Rectal smooth muscle tissue (tissue), 1 donor: ENCODE measurements around the gene CTNNB1.

Source experiments
- H3K27ac ChIP-seq: one replicate; pipeline ENCODE4 v1.7.0; 2013; ENCODE audit warnings: low read depth, low read length, inconsistent platforms
- H3K27me3 ChIP-seq: one replicate; pipeline ENCODE4 v1.7.0; 2013; ENCODE audit warnings: low read length; ENCODE audit not compliant: control insufficient read depth, insufficient read depth
- H3K36me3 ChIP-seq: one replicate; pipeline ENCODE4 v1.7.0; 2013; ENCODE audit warnings: low read length; ENCODE audit not compliant: control insufficient read depth, insufficient read depth
- H3K4me1 ChIP-seq: one replicate; pipeline ENCODE4 v1.7.0; 2013; ENCODE audit warnings: low read length; ENCODE audit not compliant: control insufficient read depth, insufficient read depth
- H3K4me3 ChIP-seq: one replicate; pipeline ENCODE4 v1.7.0; 2013; ENCODE audit warnings: low read length
- H3K9ac ChIP-seq: one replicate; pipeline ENCODE4 v1.7.0; 2013; ENCODE audit warnings: low read length

Gene CTNNB1

DNA sequence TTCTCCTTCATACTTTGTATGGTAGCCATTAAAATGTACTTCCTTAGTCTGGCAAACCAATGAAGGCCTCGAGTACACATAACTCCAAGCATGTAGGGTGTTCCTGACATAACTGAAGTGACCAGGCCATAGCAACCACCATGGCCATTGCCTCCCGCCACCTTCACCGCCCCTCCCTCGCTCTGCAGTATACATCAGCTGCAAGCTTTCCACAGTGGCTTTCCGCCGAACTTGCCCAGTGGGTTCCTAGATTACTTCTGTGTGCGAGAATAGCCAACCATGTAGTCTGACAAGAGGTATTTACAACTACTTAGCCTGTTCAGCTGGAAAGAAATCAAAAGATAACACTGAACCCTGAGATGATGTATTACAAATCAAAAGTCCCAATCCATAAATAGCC is 3.4 kb upstream of the CTNNB1 start:
- H3K4me3 ChIP-seq = no peak overlapping the region
- no peak overlapping the region for H3K9ac ChIP-seq
- H3K4me1 ChIP-seq = no peaks in the 10 kb centered on the region
- no peaks in the 10 kb centered on the region for H3K27me3 ChIP-seq
- H3K36me3 ChIP-seq = no peaks in the 10 kb centered on the region
- H3K27ac ChIP-seq = no peak overlapping the region

DNA sequence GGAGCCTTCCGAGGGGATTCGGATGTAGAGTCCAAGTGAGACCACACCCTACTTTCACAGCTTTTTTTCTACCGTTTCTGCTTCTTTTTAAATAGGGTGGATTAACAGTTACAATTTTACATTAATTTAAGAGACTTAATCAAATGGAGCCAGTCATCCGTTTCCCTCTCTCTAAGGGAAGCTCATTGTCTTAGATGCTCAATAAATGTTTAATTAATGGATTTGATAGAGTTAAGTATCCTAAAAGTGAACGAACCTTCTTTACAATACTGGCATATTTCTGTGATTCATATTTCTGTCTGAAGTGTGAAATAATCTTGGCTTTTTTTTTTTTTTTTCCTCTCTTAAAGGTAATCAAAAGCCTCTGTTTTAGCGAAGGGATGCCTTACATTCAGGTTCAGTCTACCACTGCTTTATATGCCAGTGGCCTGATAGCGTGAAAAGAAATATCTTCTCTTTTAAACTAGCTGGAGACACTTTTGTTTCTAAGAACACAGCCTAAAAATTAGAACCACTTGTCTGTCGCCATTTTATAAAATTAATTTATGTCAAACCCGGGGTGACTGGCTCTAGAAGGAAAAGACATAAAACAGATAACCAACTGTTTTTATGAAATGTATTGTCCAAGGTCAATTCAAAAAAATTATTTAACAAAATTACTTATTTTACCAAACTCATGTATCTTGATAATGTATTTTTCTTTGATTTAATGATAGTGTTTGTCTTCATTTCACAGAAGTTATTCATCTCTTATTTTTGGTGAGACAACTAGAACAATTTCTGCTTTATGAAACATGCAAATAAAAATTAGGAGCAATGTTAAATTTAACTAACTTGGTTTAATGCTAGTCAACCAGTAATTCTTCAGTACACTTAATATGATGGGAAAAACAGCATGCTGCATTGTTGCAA is 2.5 kb upstream of the CTNNB1 start:
- no peaks in the 10 kb centered on the region for H3K4me1 ChIP-seq
- H3K27ac ChIP-seq = no peak overlapping the region
- H3K36me3 ChIP-seq = no peaks in the 10 kb centered on the region
- no peak overlapping the region for H3K9ac ChIP-seq
- H3K27me3 ChIP-seq = no peaks in the 10 kb centered on the region
- H3K4me3 ChIP-seq = no peak overlapping the region

DNA sequence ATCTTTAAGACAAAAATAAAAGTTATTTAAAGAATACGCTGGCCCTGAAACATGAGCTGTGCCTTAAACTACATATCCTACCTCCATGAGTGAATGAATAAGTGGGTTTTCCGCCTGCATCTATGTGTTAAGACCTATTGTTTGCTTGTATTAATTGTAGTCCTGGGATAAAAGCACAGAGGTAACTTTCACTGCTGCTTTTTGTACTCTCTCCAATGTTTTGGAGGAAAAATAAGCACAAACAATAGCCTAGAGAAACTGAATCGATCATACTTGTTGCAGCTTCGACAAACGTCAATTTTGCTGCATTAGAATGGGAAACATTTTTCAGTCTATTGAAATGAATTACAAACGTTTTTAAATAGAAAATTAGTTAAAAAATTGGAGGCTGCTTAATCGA is 1.3 kb upstream of the CTNNB1 start:
- H3K27me3 ChIP-seq = no peaks in the 10 kb centered on the region
- no peaks in the 10 kb centered on the region for H3K36me3 ChIP-seq
- no peak overlapping the region for H3K4me3 ChIP-seq
- no peak overlapping the region for H3K9ac ChIP-seq
- H3K4me1 ChIP-seq = no peaks in the 10 kb centered on the region
- H3K27ac ChIP-seq = no peak overlapping the region

DNA sequence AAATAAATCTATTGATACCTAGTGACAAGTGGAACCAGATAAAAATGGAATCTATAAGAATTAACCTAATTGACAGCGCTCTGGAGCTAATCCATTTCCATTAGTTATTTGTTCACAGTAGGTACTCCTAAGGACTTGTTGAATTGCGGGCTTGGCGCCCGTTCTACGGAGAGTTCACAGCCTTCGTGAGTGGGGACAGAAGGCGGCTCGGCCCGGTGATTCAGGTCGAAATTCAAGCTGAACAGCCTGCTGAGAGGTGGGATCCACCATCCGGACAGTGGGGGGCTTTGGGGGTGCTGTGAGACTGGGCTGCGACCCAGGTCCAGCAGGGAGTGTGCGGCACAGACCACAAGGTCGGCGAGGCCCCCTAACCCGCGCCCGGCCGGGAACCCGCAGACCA is 779 bp upstream of the CTNNB1 start:
- Histone ChIP-seq H3K4me3 (peak overlapping the region; percentile 99), H3K27ac (peak overlapping the region; percentile 97), H3K36me3 (no peaks in the 10 kb centered on the region)

DNA sequence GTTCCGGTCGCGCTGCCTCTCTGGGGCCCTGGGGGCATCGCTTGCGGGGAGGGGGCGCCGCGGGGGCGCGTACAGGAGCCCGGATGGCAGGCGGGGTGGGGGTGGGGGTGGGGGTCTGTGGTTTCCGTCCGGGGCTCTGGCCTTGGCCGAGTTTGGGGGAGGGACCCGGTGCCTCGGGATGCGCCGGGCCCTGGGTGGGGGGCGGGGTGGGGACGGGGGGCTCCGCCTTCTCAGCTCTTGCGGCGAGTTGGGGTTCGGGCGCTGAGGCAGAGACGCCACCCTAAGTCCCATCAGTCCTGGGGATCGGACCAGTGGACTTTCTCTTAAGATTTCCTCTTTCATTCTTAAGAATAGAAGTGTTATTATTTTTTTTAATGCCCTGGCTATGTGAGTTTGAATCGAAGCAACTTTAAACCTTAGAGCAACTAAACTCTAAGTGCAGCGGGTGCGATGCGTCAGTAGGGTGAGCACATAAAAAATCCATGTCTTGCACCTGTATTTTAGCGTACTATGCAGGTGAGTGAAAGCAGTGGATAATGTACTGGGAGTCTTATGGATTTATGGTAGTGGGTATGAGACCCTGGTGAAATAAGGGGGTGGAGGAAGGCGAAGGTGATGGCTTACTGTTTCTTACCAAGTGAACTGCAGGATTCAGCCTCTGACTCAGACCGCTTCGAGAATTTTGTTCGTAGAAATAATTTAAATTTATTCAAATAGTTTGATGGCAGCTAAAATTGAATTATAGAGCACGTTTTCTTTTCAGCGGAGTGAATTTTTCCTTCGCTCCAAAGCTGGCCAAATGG is 762 bp downstream of the CTNNB1 start:
- no peaks in the 10 kb centered on the region for H3K27me3 ChIP-seq
- H3K27ac ChIP-seq = peak overlapping the region; percentile 97
- peak overlapping the region; percentile 99 for H3K4me3 ChIP-seq
- H3K36me3 ChIP-seq = no peaks in the 10 kb centered on the region
- peak overlapping the region; percentile 99 for H3K9ac ChIP-seq
- H3K4me1 ChIP-seq = no peaks in the 10 kb centered on the region

More for the DNA sequence above, 779 bp upstream of the CTNNB1 start:
- Histone ChIP-seq H3K4me1 (no peaks in the 10 kb centered on the region), H3K27me3 (no peaks in the 10 kb centered on the region), H3K9ac (peak overlapping the region; percentile 45)

DNA sequence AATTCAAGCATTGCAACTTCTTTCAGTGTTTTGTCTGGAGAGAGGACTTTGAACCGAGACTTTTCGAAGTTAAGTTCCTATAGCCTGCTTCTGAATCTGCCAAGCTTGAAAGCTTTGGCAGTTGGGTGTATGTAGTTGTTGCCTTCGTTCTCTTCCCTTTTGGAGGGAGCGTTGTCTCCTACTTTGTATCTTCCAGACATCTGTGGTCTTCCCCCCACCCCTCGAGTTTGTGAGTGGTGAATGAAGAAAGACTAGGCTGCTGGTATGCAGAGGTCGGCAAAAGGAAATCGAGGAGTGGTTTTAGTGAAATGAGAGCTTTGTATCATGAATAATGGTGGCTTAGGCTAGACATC is 1.3 kb downstream of the CTNNB1 start:
- Histone ChIP-seq H3K9ac (no peak overlapping the region), H3K27ac (peak overlapping the region; percentile 97), H3K4me1 (no peaks in the 10 kb centered on the region), H3K4me3 (peak overlapping the region; percentile 99), H3K36me3 (no peaks in the 10 kb centered on the region), H3K27me3 (no peaks in the 10 kb centered on the region)

DNA sequence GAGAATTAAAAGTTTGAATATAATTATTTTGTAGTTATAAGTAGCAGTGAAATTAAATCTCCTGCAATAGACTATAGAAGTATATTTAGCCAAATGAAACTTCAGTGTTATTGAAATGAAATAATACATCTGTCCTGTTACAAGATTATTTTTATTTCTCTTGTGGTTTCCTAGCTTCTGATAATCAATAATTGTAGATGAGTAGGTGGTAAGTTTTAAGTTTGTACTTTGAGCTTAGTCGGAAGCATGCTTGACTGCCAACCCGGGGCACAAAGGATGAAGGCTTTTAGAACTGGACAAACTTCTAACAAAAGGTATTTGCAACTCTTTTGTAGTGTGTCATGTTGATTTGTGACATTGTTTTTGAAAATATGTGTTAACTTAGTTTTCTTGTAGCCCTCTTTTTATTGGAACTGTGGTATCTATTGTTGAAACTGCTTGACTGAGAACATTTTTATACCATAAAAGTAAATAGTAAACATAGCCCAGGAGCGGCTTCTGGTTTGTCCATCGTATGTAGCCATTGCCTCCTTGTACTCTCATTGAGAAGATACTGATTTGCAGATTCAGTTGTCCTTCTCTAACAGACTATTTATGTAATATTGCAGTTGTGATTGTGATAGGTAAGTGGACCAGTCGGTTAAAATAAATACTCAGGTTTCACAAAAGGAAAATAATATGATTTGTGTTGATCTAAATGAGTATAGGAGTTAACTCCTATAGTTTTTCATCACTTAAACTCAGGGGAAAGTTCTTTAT is 2.9 kb downstream of the CTNNB1 start:
- H3K27me3 ChIP-seq = no peaks in the 10 kb centered on the region
- H3K4me3 ChIP-seq = peak overlapping the region; percentile 10
- no peak overlapping the region for H3K27ac ChIP-seq
- no peaks in the 10 kb centered on the region for H3K36me3 ChIP-seq
- no peaks in the 10 kb centered on the region for H3K4me1 ChIP-seq
- H3K9ac ChIP-seq = no peak overlapping the region

DNA sequence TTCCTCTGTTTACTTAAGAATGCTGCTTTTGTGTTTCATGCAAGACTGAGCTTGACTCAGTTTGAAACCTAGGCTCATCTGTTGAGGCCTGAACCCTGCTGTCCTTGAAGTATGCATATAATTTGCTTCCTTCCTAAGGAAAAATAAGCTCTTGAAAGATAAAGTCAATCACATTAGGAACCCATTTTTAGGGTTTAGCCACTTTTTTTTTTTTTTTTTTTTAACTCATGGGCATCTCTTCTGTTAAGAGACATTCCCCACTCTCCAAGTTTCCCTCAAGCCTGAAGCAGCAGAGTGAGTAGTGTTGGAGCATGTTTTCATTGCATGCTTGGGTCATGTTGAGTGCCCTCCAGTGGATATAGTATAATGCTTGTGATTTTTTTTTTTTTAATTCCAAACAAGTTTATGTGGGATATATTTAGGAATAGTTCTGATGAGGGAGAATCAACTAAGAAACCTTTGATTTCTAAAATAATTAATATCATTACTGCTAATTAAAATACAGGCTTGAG is 3.6 kb downstream of the CTNNB1 start:
- Histone ChIP-seq H3K4me1 (no peaks in the 10 kb centered on the region), H3K27ac (no peak overlapping the region), H3K4me3 (no peak overlapping the region)

DNA sequence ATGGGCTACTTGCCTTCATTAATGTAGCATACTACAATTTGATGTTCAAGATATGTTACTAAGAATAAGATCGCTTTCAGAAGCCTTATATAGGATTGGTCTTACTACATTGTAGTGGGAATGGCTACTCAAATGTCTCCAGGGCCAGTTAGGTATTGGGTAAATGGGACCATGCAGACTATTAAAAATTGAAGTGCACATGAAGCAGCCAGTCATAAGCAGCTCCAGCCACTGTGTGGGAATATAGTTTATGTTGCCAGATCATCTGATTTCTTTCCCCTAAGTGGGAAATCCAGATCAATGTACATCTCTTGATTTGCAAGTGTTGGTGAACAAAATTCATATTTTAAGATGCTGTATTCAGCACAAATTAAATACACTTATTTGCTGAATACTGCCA is 5.1 kb downstream of the CTNNB1 start:
- Histone ChIP-seq H3K36me3 (no peaks in the 10 kb centered on the region), H3K27me3 (no peaks in the 10 kb centered on the region), H3K4me3 (no peak overlapping the region), H3K4me1 (no peaks in the 10 kb centered on the region), H3K27ac (no peak overlapping the region), H3K9ac (no peak overlapping the region)

More for the DNA sequence above, 3.6 kb downstream of the CTNNB1 start:
- Histone ChIP-seq H3K27me3 (no peaks in the 10 kb centered on the region), H3K9ac (no peak overlapping the region), H3K36me3 (no peaks in the 10 kb centered on the region)

DNA sequence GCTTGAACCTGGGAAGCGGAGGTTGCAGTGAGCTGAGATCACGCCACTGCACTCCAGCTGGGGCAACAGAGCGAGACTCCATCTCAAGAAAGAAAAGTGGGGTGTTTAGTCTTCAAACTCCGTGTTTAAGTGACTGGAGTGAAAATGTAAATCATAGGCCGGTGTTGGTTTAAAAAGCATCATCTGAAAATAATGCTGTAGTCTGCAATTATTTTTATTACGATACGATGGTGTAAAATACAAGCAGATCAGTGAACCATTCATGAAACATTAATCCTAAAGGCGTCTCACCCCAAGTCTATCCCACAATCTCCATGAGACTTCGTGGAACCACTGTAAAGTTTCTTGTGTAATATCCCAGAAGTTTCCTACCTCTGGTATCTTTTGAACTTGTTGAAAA is 6.3 kb downstream of the CTNNB1 start:
- no peaks in the 10 kb centered on the region for H3K4me1 ChIP-seq
- H3K27ac ChIP-seq = no peak overlapping the region
- H3K36me3 ChIP-seq = no peaks in the 10 kb centered on the region
- H3K27me3 ChIP-seq = no peaks in the 10 kb centered on the region
- no peak overlapping the region for H3K9ac ChIP-seq
- no peak overlapping the region for H3K4me3 ChIP-seq

DNA sequence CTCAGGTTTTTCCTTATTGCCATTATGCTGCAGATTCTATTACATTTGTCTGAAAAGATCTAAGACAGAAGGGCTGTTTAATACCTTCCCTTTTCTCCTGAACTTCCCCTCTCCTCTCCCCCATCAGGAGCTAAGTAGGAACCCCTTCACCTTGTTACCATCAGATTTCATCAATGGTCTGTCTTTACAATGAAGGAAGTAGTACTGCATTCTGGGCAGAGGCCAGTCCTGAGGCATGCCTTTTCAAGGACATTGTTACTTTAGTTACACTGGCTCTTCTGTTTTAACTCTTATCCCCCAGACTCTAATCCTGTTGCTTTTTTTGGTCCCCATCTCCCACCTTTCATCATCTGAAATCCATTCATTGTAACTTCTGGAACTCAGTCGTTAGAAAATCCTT is 8.1 kb downstream of the CTNNB1 start:
- no peaks in the 10 kb centered on the region for H3K27me3 ChIP-seq
- H3K4me3 ChIP-seq = no peak overlapping the region
- H3K4me1 ChIP-seq = no peaks in the 10 kb centered on the region
- no peak overlapping the region for H3K27ac ChIP-seq
- H3K9ac ChIP-seq = no peak overlapping the region
- H3K36me3 ChIP-seq = no peaks in the 10 kb centered on the region
